D721Med (cell line): ENCODE results near the gene COL25A1.

Experiments
- DNase-seq: peaks from one replicate; pipeline ENCODE4 v3.0.0; 2011; ENCODE audit warnings: low spot score; ENCODE audit not compliant: insufficient read length
- FAIRE-seq: peaks from 2 replicates; lab custom pipeline; 2011; peaks lifted over from hg19 to GRCh38; lab: Jason Lieb, UNC
- CTCF ChIP-seq: IDR thresholded peaks from 2 replicates; pipeline ENCODE4 v1.5.1; 2012; ENCODE audit warnings: mild to moderate bottlenecking, control low read depth; ENCODE audit not compliant: insufficient read depth; ENCODE audit errors: missing control alignments

COL25A1 gene

GRCh38 chr4:108963910-108964309 is 338.5 kb downstream of the COL25A1 start:
- FAIRE-seq: no peak
- no peak for DNase-seq
- TF ChIP-seq CTCF: no peak

GRCh38 chr4:108959491-108959890 is 343.0 kb downstream of the COL25A1 start:
- DNase-seq: no peak

GRCh38 chr4:108954880-108955279 is 347.6 kb downstream of the COL25A1 start:
- DNase-seq (no peak), FAIRE-seq (no peak)
- no peak for TF ChIP-seq CTCF

More at GRCh38 chr4:108959491-108959890, 343.0 kb downstream of the COL25A1 start:
- FAIRE-seq: no peak
- no peak for TF ChIP-seq CTCF

- TF ChIP-seq CTCF: no peak
- DNase-seq: no peak
- no peak for FAIRE-seq
Measured at GRCh38 chr4:108953941-108954340, 348.5 kb downstream of the COL25A1 start.

GRCh38 chr4:108950158-108950915 is 352.1 kb downstream of the COL25A1 start:
- DNase-seq (no peak), FAIRE-seq (no peak)
- TF ChIP-seq CTCF: no peak

- no peak for TF ChIP-seq CTCF
- DNase-seq (no peak), FAIRE-seq (no peak)
Measured at GRCh38 chr4:108947526-108947925, 354.9 kb downstream of the COL25A1 start.

GRCh38 chr4:108946237-108946636 is 356.2 kb downstream of the COL25A1 start:
- FAIRE-seq (no peak), DNase-seq (no peak)
- no peak for TF ChIP-seq CTCF
